ENCODE results near the gene CLDN14. TPM values are rescaled to one million over a fixed set of nuclear protein-coding genes. Genes with fewer than 3 reads are reported as not detected.

Gene CLDN14
- total RNA-seq, 1 donor from 2014 or later = not detected

GRCh38 chr21:36463204-36463603, 16.7 kb downstream of the CLDN14 start:
- H3K4me1 ChIP-seq = no peaks in the 10 kb centered on the region
- no peaks in the 10 kb centered on the region for H3K36me3 ChIP-seq
- Mint-ChIP-seq H3K4me3 (no peak overlapping the region), H3K4me1 (peaks cover 3% of the 10 kb centered on the region), H3K36me3 (no peaks in the 10 kb centered on the region), H3K9me3 (no peaks in the 10 kb centered on the region), H3K27ac (no peak overlapping the region), H3K27me3 (ENCODE audit: insufficient read depth, low read depth) (peaks cover 2% of the 10 kb centered on the region)
- H3K27me3 ChIP-seq = no peaks in the 10 kb centered on the region
- H3K4me2 ChIP-seq = no peak overlapping the region
- TF ChIP-seq CTCF (IDR thresholded peaks at IDR 0.05) = no peak
- no peak for TF ChIP-seq EZH2phosphoT487 (IDR thresholded peaks at IDR 0.05)
- no peaks in the 10 kb centered on the region for H3F3A ChIP-seq (ENCODE audit: low read depth)
- H3K9ac ChIP-seq = no peak overlapping the region
- H4K20me1 ChIP-seq (ENCODE audit: low read depth) = no peaks in the 10 kb centered on the region
- H3K4me3 ChIP-seq = no peak overlapping the region
- no peak overlapping the region for H2AFZ ChIP-seq (replicated peaks)
- H3K79me2 ChIP-seq (ENCODE audit: low read depth) = no peaks in the 10 kb centered on the region
- DNase-seq (ENCODE audit: low spot score) = no peak
- no peak overlapping the region for H3K27ac ChIP-seq
- H3K9me3 ChIP-seq (ENCODE audit: low read depth) = no peaks in the 10 kb centered on the region

GRCh38 chr21:36461918-36462486, 17.9 kb downstream of the CLDN14 start:
- H3F3A ChIP-seq (ENCODE audit: low read depth) = no peaks in the 10 kb centered on the region
- Mint-ChIP-seq H3K36me3 (no peaks in the 10 kb centered on the region), H3K4me3 (no peak overlapping the region), H3K27me3 (ENCODE audit: insufficient read depth, low read depth) (peaks cover 6% of the 10 kb centered on the region), H3K27ac (no peak overlapping the region), H3K9me3 (no peaks in the 10 kb centered on the region), H3K4me1 (peaks cover 3% of the 10 kb centered on the region)
- H3K4me1 ChIP-seq = no peaks in the 10 kb centered on the region
- H4K20me1 ChIP-seq (ENCODE audit: low read depth) = no peaks in the 10 kb centered on the region
- H3K9ac ChIP-seq = no peak overlapping the region
- DNase-seq (ENCODE audit: low spot score) = no peak
- no peaks in the 10 kb centered on the region for H3K9me3 ChIP-seq (ENCODE audit: low read depth)
- H3K4me3 ChIP-seq = no peak overlapping the region
- H3K27ac ChIP-seq = no peak overlapping the region
- no peak overlapping the region for H2AFZ ChIP-seq (replicated peaks)
- H3K79me2 ChIP-seq (ENCODE audit: low read depth) = no peaks in the 10 kb centered on the region
- no peaks in the 10 kb centered on the region for H3K27me3 ChIP-seq
- H3K36me3 ChIP-seq = no peaks in the 10 kb centered on the region
- H3K4me2 ChIP-seq = no peak overlapping the region
- TF ChIP-seq CTCF (IDR thresholded peaks at IDR 0.05) = no peak
- no peak for TF ChIP-seq EZH2 (IDR thresholded peaks at IDR 0.05)
- TF ChIP-seq EZH2phosphoT487 (IDR thresholded peaks at IDR 0.05) = no peak

GRCh38 chr21:36461277-36461917, 18.5 kb downstream of the CLDN14 start:
- H3F3A ChIP-seq (ENCODE audit: low read depth) = no peaks in the 10 kb centered on the region
- peaks cover 3% of the 10 kb centered on the region for H3K4me1 Mint-ChIP-seq
- H3K4me3 ChIP-seq = no peak overlapping the region
- H3K27ac ChIP-seq = no peak overlapping the region
- no peak overlapping the region for H3K4me2 ChIP-seq
- H3K36me3 ChIP-seq = no peaks in the 10 kb centered on the region
- H2AFZ ChIP-seq (replicated peaks) = no peak overlapping the region
- H3K4me3 Mint-ChIP-seq = no peak overlapping the region
- H3K36me3 Mint-ChIP-seq = no peaks in the 10 kb centered on the region
- H3K9me3 ChIP-seq (ENCODE audit: low read depth) = no peaks in the 10 kb centered on the region
- H4K20me1 ChIP-seq (ENCODE audit: low read depth) = no peaks in the 10 kb centered on the region
- H3K27me3 Mint-ChIP-seq (ENCODE audit: insufficient read depth, low read depth) = peaks cover 10% of the 10 kb centered on the region
- no peaks in the 10 kb centered on the region for H3K9me3 Mint-ChIP-seq
- DNase-seq (ENCODE audit: low spot score) = no peak
- H3K27me3 ChIP-seq = no peaks in the 10 kb centered on the region
- no peak for TF ChIP-seq EZH2phosphoT487 (IDR thresholded peaks at IDR 0.05)
- no peak for TF ChIP-seq CTCF (IDR thresholded peaks at IDR 0.05)
- TF ChIP-seq EZH2 (IDR thresholded peaks at IDR 0.05) = no peak
- H3K9ac ChIP-seq = no peak overlapping the region
- no peak overlapping the region for H3K27ac Mint-ChIP-seq
- no peaks in the 10 kb centered on the region for H3K4me1 ChIP-seq
- no peaks in the 10 kb centered on the region for H3K79me2 ChIP-seq (ENCODE audit: low read depth)

Data from neural progenitor cell (in vitro differentiated cells).